ENCODE measurements around the gene EPS15. TPM values are rescaled to one million over a fixed set of nuclear protein-coding genes. Genes with fewer than 3 reads are reported as not detected.
"Not testable (repeated sequence)": the region's sequence is repeated elsewhere in the genome, so short reads cannot be mapped to it uniquely, and the experiment has no call there.

Gene EPS15
- total RNA-seq, 1 experiment from 2014 or later: 8.9 TPM

DNA sequence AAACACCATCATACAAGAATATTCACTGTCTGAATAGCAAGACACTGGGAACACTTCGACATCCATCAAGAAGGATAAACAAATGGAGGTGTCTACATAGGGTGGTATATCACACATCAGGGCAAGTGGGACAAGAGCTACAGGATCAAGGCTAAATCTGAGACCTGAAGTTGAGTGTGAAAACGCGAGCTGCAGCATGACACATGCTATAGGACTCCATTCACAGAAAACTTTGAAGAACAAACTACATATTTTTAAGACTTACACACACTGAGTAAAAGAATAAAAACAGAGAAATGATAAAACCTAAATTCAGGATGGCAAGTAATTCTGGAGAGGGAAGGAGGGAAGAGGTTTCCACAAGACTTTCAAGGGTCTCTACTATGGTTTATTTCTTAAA lies 190.8 kb downstream of the EPS15 start:
- in situ Hi-C loops (cut with HindIII; ENCODE audit: low sequenced_read_pairs): no loop called here
- no peak for DNase-seq (ENCODE audit: low spot score)

- in situ Hi-C loops (cut with HindIII; ENCODE audit: low sequenced_read_pairs): no loop called here
Measured at GRCh38 chr1:51327386-51327785, 191.7 kb downstream of the EPS15 start.

GRCh38 chr1:51326839-51327238 lies 192.2 kb downstream of the EPS15 start:
- in situ Hi-C loops (cut with HindIII; ENCODE audit: low sequenced_read_pairs): no loop called here
- DNase-seq (ENCODE audit: low spot score): no peak

More at GRCh38 chr1:51327386-51327785, 191.7 kb downstream of the EPS15 start:
- no peak for DNase-seq (ENCODE audit: low spot score)

- no peak for DNase-seq (ENCODE audit: low spot score)
- in situ Hi-C loops (cut with HindIII; ENCODE audit: low sequenced_read_pairs): no loop called here
Measured at GRCh38 chr1:51325878-51326755, 192.9 kb downstream of the EPS15 start.

DNA sequence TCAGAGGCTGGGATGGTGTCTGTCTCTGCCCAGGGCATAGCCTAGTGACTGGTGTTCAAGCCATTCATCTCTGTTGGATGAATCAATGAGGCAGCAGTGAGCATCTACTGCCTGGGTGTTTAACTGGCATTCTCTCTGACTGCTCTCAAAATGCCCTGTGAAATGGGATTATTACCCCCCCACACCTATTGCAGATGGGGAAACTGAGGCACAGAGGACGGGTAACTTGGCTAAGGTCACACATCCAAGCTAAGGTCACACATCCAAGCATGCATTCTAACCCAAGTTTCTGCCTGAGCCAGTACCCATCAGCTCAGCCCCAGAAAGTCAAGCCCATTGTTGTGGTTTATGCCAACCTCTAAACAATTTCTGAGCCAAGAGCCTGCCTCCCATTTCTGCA lies 193.7 kb downstream of the EPS15 start:
- no peak for DNase-seq (ENCODE audit: low spot score)
- in situ Hi-C loops (cut with HindIII; ENCODE audit: low sequenced_read_pairs): no loop called here

DNA sequence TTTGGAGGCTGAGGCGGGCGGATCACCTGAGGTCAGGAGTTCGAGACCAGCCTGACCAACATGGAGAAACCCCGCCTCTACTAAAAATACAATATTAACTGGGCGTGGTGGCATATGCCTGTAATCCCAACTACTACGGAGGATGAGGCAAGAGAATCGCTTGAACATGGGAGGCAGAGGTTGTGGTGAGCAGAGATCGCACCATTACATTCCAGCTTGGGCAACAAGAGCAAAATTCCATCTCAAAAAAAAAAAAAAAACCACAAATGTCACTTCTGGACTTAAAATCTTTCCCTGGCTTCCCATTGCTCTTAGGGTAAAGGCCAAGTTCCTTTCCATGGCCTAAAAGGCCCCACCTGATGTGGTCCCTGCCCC lies 194.1 kb downstream of the EPS15 start:
- DNase-seq (ENCODE audit: low spot score); in situ Hi-C loops (cut with HindIII; ENCODE audit: low sequenced_read_pairs): not testable (repeated sequence)

- no peak for DNase-seq (ENCODE audit: low spot score)
- in situ Hi-C loops (cut with HindIII; ENCODE audit: low sequenced_read_pairs): no loop called here
Measured at GRCh38 chr1:51324251-51325010, 194.6 kb downstream of the EPS15 start.

DNA sequence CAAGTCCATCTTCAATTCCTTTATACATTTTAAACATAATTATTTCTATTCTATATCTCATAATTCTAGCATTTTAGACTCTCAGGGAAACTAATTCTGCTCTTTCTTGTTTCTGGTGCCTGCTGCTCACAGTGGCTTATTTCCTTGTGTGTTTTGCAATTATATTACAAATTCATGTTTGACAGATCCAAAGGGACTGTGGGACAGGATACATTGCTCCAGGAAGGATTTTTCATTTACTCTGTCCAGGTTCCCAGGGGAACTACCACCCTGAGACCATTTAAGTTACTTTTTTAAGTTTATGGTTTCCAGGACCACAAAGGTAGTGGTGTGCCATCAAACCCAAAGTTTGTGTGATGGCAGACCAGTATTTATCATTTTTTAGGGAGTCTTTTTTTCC lies 195.3 kb downstream of the EPS15 start:
- in situ Hi-C loops (cut with HindIII; ENCODE audit: low sequenced_read_pairs): no loop called here
- no peak for DNase-seq (ENCODE audit: low spot score)

DNA sequence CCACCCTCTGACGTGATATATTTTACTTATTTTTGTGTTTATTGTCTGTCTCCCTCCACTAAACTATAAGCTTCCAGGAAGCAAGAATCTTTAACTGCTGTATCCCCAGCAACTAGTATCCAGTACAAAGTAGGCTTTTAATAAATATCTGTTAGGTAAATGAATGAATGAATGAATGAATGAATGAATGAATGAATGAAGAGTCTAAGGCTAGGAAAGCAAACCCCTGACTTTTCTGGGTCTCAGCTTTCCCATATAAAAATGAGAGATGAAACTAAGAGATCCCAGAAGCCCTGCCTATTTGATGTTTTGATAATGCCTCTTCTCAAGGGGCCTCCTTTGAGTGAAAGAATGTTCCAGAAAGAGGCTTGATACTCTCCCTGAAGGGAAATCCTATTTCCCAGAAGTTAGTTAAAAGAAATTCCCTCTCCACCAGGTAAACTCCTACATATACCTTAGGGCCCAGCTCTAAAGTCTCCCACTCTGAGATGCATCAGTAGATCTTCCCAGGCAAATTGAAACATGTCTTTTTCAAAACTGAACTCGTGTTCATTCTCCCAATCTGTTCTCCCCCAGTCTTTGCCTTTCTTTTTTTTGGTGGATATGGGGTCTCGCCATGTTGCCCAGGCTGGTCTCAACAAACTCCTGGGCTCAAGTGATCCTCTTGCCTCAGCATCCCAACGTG lies 196.5 kb downstream of the EPS15 start:
- in situ Hi-C loops (cut with HindIII; ENCODE audit: low sequenced_read_pairs): no loop called here
- no peak for DNase-seq (ENCODE audit: low spot score)

DNA sequence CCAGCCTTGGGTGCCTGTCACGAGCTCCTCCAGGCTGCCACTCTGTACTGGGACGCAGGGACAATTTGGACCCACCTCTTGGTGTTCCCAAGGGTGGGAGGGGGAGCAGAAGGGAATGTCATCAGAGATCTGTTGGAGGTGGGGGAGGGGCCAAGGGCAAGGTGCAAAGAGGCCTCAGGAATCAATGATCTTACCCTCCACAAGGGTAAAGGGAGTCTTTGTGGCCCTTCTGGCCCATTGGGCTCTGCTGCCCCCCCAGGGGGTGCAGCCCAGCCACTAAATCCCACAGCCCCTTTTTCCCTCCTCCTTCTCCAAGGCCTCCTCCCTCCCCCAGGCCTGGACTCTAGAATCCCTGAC lies 197.2 kb downstream of the EPS15 start:
- no peak for DNase-seq (ENCODE audit: low spot score)
- in situ Hi-C loops (cut with HindIII; ENCODE audit: low sequenced_read_pairs): no loop called here

GRCh38 chr1:51320967-51321923 lies 197.8 kb downstream of the EPS15 start:
- in situ Hi-C loops (cut with HindIII; ENCODE audit: low sequenced_read_pairs): no loop called here

GRCh38 chr1:51317798-51318197 lies 201.3 kb downstream of the EPS15 start:
- no peak for DNase-seq (ENCODE audit: low spot score)
- in situ Hi-C loops (cut with HindIII; ENCODE audit: low sequenced_read_pairs): no loop called here

More at GRCh38 chr1:51320967-51321923, 197.8 kb downstream of the EPS15 start:
- no peak for DNase-seq (ENCODE audit: low spot score)

DNA sequence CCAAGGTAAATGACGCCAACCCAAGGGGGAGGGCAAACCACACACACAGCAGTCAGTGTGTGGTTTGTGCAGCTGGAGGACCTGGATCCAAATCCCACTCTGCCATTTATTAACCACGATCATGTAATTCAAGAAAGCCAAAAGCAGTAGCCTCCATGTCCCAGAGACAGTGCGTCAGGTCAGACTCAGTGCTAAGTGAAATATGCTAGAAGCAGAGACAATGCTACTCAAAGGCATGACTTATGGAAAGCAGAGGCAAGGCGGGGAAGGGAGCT lies 202.3 kb downstream of the EPS15 start:
- in situ Hi-C loops (cut with HindIII; ENCODE audit: low sequenced_read_pairs): no loop called here
- DNase-seq (ENCODE audit: low spot score): no peak

- DNase-seq (ENCODE audit: low spot score): no peak
- in situ Hi-C loops (cut with HindIII; ENCODE audit: low sequenced_read_pairs): no loop called here
Measured at GRCh38 chr1:51316113-51316845, 202.8 kb downstream of the EPS15 start.

DNA sequence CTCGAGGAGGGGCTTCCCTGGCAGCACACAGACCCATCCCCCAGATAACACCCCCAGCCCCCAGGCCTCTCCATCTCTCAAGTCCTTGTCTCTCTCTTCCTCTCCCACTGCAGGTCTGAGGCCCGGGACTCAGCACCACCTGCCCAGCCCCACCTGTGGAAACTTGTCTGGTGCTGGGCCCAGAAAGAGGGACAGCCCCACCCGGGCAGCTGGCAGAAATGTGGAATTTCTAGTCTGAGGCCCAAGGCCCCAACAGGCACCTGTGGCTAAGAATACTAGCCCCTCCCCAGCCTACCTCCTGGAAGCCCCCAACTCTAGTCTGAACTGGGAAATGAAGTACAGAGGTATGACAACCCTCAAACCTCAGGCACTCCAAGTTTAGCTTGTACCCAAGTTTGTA lies 204.1 kb downstream of the EPS15 start:
- no peak for DNase-seq (ENCODE audit: low spot score)
- in situ Hi-C loops (cut with HindIII; ENCODE audit: low sequenced_read_pairs): no loop called here

DNA sequence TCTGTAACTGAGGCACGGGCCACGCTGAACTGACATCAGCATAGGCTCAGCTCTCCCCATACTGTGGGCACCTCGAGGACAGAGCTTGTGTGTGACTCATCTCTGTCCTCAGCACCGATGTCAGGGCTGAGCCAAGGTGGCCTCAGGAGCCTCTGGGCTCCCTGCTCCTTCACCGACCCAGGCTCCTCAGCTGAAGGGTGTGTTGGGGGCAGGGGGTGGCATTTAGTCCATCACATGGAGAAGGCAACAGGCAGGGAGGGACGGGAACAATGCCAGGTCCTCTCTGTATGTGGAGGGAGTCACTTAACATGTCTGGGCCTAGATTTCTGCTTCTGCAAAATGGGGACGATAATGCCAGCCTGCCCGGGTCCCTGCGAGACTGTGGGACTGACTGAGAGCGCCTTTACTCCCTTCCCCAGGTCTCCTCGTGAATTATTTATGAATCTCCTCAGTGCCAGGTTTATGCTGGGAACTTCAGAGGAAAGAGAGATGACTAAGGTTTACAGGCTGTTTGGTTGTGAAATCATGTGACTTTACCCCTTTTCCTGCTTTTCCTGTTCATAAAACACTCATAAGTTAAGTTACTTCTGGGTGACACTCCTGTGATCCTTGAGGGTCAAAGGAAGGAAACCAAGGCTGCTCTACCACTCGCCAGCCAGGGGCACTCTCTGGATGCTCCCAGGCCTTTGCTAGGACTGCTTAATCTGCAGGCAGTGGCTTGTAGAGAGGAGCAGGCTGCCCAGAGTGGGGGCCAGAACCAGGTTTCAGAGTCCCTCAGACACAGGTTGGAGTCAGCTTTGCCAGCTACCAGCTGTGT lies 204.9 kb downstream of the EPS15 start:
- no peak for DNase-seq (ENCODE audit: low spot score)
- in situ Hi-C loops (cut with HindIII; ENCODE audit: low sequenced_read_pairs): no loop called here

DNA sequence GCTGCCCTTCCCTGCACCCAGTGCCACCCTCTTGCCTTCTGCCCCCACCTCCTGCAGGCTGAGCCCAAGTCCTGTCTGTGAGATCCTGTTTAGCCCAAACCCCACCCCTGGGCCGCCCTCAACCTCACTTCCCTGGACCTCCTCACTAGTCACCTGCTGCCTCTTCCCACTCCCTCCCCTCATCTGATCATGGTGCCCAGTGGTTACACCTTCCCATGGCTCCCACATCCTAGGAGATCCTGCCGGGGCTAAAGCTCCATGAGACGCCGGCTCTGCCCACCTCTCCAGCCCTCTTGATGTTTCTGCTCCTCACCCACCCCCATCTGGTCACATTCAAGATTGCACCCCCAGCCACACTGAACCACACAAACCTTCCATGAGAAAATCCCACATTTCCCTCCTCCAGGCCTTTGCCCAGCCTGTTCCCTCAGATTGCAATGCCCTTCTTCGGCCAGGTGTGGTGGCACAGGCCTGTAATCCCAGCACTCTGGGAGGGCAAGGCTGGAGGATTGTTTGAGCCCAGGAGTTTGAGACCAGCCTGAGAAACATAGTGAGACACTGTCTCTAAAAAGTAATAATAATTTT lies 205.7 kb downstream of the EPS15 start:
- DNase-seq (ENCODE audit: low spot score): no peak
- in situ Hi-C loops (cut with HindIII; ENCODE audit: low sequenced_read_pairs): no loop called here

All from G401 (cell line).